Astrocyte of the spinal cord (primary cell): ENCODE results near the gene CLEC2D.
"Not testable (repeated sequence)": the region's sequence is repeated elsewhere in the genome, so short reads cannot be mapped to it uniquely, and the experiment has no call there.

Source experiments
- DNase-seq: peaks from one replicate; pipeline ENCODE4 v3.0.0; 2011; ENCODE audit warnings: low read depth, low spot score
- H3K4me3 ChIP-seq: 2 replicates; pipeline ENCODE4 v1.5.1; 2011; ENCODE audit warnings: low read depth, mild to moderate bottlenecking, low read length, moderate library complexity
- in situ Hi-C: cut with HindIII; loops from 2 replicates; pipeline ENCODE4 v1.10.0; 2017; ENCODE audit warnings: low sequenced_read_pairs
- TF ChIP-seq, protein P1 (sequence below): IDR thresholded peaks from 2 replicates; pipeline ENCODE4 v1.5.1; 2012; ENCODE audit warnings: low read depth, mild to moderate bottlenecking, low read length, inconsistent platforms

CLEC2D gene

DNA sequence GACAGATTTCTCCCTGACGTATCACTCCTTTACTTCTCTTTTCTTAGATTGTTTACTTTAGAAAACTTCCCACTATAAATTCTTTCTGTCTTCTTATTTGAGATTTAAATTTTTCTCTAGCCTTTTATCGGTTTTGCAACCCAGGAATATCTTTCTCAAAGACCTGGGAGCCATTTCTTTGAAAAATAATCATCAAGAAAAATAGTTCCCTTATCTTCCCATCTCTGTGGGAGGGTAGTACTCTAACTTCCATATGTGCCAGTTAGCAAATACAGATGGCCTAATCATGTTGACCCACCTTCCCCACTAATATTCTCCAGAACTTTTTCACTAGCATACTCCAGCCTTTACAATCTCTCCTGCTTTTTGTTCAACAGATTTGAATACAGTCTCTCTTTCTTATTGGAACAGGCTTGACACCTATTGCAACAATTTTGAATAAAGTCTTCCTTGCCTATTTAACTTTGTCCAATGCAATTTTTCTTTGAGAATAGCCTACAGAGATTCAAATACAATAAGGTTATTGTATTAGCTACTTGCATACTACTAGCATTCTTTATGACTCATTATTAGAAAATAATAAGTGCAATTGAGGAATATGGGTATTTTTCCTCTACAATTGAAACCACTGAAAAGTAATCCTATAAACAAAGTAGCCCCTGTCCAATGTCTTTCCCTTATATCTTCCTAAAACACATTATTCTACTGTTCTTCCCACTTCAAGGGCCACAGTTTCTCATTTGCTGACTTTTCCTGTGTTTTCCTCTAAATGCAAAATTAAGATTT, 34.4 kb upstream of the CLEC2D start:
- no peak for DNase-seq
- TF ChIP-seq, protein P1, sequence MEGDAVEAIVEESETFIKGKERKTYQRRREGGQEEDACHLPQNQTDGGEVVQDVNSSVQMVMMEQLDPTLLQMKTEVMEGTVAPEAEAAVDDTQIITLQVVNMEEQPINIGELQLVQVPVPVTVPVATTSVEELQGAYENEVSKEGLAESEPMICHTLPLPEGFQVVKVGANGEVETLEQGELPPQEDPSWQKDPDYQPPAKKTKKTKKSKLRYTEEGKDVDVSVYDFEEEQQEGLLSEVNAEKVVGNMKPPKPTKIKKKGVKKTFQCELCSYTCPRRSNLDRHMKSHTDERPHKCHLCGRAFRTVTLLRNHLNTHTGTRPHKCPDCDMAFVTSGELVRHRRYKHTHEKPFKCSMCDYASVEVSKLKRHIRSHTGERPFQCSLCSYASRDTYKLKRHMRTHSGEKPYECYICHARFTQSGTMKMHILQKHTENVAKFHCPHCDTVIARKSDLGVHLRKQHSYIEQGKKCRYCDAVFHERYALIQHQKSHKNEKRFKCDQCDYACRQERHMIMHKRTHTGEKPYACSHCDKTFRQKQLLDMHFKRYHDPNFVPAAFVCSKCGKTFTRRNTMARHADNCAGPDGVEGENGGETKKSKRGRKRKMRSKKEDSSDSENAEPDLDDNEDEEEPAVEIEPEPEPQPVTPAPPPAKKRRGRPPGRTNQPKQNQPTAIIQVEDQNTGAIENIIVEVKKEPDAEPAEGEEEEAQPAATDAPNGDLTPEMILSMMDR = no peak
- in situ Hi-C loops = no loop called here
- H3K4me3 ChIP-seq = no peak overlapping the region

DNA sequence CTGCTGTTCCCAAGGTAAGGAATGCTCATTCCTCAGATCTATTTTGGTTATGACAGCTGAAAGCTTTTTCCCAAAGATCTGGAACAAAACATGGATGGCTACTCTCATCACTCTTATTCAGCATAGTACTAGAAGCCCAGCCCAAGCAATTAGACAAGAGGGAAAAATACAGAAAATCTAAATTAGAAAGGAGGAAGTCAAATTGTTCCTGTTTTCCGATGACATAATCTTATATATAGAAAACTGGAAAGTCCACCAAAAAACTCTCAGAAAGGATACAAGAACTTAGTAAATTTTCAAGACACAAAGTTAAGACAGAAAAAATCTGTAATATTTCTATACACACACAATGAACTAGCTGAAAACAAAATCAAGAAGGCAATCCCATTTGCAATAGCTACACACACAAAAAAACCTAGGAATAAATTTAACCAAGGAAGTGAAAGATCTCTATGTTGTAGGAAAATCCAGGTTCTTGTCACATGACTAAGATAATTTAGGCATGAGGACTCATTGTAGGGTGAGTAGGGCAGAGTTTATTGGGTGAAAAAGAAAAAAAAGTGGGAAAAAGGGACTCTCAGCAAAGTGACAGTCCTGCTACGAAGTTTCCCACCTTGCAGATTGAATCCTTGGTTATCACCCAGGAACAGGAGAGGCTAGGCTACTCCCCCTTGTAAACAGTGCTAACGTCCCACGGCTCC, 33.2 kb upstream of the CLEC2D start:
- DNase-seq = no peak
- no peak overlapping the region for H3K4me3 ChIP-seq
- in situ Hi-C loops = no loop called here
- TF ChIP-seq, protein P1 = no peak

DNA sequence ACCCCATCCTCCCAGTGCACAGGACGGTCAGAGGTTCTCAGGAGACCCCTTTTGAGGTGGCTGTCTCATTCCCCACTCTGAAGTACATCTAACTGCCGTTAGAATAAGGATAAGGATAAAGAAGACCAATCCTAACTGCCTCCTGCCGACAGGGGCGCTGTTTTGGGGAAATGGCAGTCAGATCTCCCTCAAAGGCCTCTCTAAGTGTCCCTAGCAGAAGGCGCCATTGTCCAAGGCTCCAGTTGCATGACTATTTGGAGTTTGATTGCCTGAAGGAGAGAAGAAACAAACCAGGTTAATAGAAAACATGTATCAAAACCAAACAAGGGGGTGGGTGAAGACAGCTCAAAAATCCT, 32.7 kb upstream of the CLEC2D start:
- in situ Hi-C loops = no loop called here
- H3K4me3 ChIP-seq = no peak overlapping the region
- TF ChIP-seq, protein P1 = no peak
- DNase-seq = no peak

DNA sequence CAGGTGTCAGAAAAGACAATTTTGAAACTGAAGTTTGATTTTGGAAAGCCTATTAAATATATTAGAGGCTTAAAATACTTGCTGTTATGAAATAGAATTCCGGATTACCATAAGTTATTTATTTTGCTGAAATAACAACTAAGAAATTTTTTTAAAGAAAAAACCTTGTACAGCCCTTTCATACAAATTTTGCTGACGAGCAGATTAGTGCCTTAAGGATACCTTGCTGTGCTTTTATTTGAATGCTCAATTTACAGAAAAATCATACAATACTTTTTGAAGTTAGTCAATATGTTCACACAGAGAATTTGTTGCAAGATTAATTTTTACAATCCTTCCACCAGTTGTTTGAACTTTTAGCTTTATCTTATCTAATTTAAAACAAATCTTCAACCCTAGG, 29.5 kb upstream of the CLEC2D start:
- DNase-seq = no peak
- no peak overlapping the region for H3K4me3 ChIP-seq
- in situ Hi-C loops = no loop called here
- TF ChIP-seq, protein P1 = no peak

DNA sequence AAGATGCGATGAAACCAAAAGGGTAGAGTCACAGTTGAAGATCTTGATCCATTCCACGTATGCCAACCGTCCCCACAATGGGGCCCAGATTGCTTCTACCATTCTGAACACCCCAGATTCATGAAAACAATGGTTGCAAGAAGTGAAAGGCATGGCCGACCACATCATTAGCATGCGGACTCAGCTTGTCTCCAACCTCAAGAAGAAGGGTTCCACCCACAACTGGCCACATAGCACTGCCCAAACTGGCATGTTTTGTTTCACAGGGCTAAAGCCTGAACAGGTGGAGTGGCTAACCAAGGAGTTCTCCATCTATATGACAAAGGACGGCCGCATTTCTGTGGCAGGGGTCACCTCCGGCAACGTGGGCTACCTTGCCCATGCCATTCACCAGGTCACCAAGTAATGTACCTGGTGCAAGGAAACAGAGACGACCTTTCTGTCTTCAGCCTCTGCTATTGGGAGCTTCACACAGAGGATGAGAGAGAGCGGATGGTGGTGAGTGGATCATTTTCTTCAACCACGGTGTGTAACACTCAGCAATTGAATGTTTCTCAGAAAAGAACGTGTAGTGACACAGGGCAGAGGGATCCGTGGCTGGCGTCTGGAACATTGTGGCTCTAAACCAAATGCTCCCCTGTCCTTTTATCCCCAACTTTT, 26.8 kb upstream of the CLEC2D start:
- no peak for DNase-seq
- in situ Hi-C loops = no loop called here
- TF ChIP-seq, protein P1 = no peak

DNA sequence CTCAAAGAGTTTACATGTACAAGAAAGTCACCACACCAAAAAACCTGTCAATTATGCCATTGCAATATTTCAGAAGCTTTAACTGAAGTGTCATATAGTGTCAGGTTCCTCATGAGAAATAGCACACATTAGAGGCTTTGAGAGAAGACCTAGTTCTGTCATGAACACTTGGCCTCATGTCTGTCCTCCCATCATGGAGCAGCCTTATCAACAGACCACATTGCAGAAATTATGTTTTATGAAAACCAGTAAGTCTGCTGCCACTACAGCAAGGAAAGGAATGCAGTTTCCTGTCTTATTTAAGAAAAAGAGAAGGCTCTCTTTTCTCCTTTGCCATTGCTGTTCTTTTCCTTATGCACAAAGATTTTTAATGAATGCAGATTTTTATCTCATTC, 26.2 kb upstream of the CLEC2D start:
- TF ChIP-seq, protein P1 = no peak
- in situ Hi-C loops = no loop called here
- no peak for DNase-seq
- no peak overlapping the region for H3K4me3 ChIP-seq

More for the DNA sequence above, 26.8 kb upstream of the CLEC2D start:
- no peak overlapping the region for H3K4me3 ChIP-seq

DNA sequence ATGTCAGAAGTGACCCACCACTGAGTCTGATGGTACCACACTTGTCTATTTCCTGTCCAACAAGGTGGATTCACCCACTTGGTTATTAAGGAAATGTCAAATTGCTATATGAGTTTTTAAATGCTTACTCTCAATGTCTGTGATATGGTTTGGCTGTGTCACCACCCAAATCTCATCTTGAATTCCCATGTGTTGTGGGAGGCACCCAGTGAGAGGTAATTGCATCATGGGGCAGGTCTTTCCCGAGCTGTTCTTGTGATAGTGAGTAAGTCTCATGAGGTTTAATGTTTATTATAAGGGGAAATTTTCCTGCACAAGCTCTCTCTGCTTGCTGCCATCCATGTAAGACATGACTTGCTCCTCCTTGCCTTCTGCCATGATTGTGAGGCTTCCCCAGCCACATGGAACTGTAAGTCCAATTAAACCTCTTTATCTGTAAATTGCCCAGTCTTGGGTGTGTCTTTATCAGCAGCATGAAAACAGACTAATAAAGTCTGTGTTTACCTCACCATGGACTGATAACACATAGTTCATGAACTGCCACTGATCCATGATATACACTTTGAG, 24.4 kb upstream of the CLEC2D start:
- DNase-seq, H3K4me3 ChIP-seq, in situ Hi-C loops: not testable (repeated sequence)
